BE2C (cell line): ENCODE measurements around the gene TTI1.

Source experiments
- DNase-seq: peaks from one replicate; pipeline ENCODE4 v3.0.0-alpha.2; 2020
- H3K27me3 ChIP-seq: fragments of 250-450 bp; sonication (Bioruptor Pico); 2 replicates; pipeline ENCODE4 v1.5.1; 2020; ENCODE audit warnings: mild to moderate bottlenecking
- H3K36me3 ChIP-seq: fragments of 250-450 bp; sonication (Bioruptor Pico); 2 replicates; pipeline ENCODE4 v1.5.1; 2020; ENCODE audit warnings: mild to moderate bottlenecking
- H3K4me1 ChIP-seq: fragments of 250-450 bp; sonication (Bioruptor Pico); 2 replicates; pipeline ENCODE4 v1.5.1; 2020
- H3K4me3 ChIP-seq: 2 replicates; pipeline ENCODE4 v1.5.1; 2011; ENCODE audit warnings: low read depth, low read length
- H3K9me3 ChIP-seq: fragments of 250-450 bp; sonication (Bioruptor Pico); 2 replicates; pipeline ENCODE4 v1.5.1; 2020
- TF ChIP-seq, protein P1 (sequence below): IDR thresholded peaks from 2 replicates; pipeline ENCODE4 v1.5.1; 2012; ENCODE audit warnings: mild to moderate bottlenecking, low read depth, low read length

Gene TTI1

DNA sequence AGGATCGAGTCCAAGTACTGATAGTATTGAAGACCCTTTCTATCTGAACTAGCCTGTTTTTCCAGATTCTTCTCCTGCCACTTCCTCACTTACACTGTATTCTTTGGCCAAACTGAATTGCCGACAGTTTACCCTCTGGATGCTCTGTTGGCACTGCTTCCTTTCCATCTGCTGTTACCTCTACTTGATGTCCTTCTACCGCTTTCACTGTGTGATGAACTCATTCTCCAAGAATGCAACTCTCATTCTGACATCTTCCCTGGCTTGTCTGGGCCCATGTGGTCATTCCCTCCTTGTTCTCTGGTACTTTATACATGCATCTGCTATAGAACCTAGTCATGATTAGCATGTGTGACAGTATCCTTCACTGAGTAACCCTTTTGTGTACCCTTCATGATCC, 16.5 kb upstream of the TTI1 start:
- TF ChIP-seq, protein P1, sequence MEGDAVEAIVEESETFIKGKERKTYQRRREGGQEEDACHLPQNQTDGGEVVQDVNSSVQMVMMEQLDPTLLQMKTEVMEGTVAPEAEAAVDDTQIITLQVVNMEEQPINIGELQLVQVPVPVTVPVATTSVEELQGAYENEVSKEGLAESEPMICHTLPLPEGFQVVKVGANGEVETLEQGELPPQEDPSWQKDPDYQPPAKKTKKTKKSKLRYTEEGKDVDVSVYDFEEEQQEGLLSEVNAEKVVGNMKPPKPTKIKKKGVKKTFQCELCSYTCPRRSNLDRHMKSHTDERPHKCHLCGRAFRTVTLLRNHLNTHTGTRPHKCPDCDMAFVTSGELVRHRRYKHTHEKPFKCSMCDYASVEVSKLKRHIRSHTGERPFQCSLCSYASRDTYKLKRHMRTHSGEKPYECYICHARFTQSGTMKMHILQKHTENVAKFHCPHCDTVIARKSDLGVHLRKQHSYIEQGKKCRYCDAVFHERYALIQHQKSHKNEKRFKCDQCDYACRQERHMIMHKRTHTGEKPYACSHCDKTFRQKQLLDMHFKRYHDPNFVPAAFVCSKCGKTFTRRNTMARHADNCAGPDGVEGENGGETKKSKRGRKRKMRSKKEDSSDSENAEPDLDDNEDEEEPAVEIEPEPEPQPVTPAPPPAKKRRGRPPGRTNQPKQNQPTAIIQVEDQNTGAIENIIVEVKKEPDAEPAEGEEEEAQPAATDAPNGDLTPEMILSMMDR, result no peak
- Histone ChIP-seq H3K4me1 (no peaks in the 10 kb centered on the region; the same call in none of the 2 replicates), H3K9me3 (no peaks in the 10 kb centered on the region), H3K27me3 (no peaks in the 10 kb centered on the region), H3K36me3 (peaks cover 47% of the 10 kb centered on the region), H3K4me3 (no peak overlapping the region)
- no peak for DNase-seq

DNA sequence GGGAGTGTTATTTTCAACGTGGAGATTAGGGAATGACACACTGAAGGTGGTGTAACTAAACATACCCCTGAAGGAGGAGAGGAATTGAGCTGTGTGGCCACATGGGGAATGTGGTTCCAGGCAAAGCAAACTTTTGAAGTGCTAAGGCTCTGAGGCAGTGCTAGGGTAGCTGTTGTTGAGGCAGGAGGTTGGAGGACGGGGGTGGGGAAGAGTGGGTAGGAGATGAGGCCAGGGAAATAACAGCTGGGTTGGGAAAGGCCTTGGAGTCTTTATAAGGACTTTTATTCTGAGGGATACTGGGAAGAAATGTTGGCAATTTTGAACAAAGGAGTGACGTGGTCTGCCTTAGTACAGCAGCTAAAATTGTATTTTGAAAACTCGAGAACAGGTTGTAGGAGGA, 13.3 kb upstream of the TTI1 start:
- Histone ChIP-seq H3K27me3 (no peaks in the 10 kb centered on the region), H3K36me3 (peaks cover 67% of the 10 kb centered on the region), H3K9me3 (no peaks in the 10 kb centered on the region), H3K4me3 (no peak overlapping the region), H3K4me1 (no peaks in the 10 kb centered on the region; the same call in 1 of the 2 replicates)
- no peak for DNase-seq
- TF ChIP-seq, protein P1, result no peak

DNA sequence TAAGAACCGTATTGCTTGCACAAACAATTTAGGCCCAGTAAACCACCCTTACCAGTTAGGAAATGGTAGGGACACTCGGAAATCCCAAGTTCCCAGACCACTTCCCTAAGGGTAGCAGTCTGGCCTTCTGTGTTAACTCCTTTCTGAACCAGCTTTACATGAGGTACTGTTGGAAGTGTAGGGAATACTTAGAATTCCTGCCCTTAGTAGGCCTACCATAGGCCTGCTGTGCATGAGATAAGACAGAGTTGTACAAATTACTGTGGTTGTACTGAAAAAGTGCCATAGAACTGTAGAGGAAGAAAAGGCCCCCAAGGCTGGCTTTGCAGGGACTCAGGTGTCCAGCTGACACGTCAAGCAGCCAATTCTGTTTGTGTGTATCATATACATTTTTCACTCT, 11.4 kb upstream of the TTI1 start:
- Histone ChIP-seq H3K4me3 (no peak overlapping the region), H3K27me3 (no peaks in the 10 kb centered on the region), H3K9me3 (no peaks in the 10 kb centered on the region), H3K36me3 (peaks cover 64% of the 10 kb centered on the region), H3K4me1 (no peaks in the 10 kb centered on the region; the same call in 1 of the 2 replicates)
- TF ChIP-seq, protein P1, result no peak
- no peak for DNase-seq

DNA sequence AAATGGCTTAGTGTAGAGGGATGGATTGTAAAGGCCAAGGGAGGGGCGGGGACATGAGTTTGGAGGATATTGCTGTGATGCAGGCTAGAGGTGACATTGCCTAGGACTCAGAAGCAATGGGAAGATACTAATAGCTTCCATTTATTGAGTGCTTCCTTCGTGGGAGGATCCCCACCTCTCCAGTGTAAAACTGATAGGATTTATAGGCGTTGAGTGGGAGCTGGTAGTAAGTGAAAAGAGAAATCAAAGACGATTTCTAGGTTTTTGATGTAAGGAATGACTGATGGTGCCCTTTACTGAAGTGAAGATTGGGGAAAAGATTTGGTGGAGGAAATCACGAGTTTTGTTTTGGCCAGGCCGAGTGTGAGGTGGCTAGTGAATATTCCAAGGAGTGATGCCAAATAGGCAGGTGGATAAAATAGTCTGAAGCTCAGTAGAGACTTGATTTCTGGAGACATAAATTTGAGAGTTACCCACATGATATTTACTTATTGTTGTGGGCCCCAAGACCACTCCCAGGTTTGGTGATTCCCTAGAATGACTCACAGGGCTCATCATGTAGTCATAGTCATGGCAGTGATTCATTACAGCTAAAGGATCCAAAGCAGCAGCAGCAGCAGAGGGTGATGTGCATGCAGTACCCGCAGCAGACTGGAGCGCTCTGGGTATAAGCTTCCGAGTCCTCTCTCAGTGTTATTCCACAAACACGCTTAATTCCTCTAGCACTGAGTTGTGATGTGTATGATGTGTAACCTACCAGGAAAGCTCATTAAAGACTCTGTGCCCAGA, 10.4 kb upstream of the TTI1 start:
- DNase-seq, result no peak
- no peaks in the 10 kb centered on the region for H3K27me3 ChIP-seq
- TF ChIP-seq, protein P1, result no peak
- H3K9me3 ChIP-seq, result no peaks in the 10 kb centered on the region
- peaks cover 60% of the 10 kb centered on the region for H3K36me3 ChIP-seq
- H3K4me3 ChIP-seq, result no peak overlapping the region
- H3K4me1 ChIP-seq, result no peaks in the 10 kb centered on the region; the same call in 1 of the 2 replicates

DNA sequence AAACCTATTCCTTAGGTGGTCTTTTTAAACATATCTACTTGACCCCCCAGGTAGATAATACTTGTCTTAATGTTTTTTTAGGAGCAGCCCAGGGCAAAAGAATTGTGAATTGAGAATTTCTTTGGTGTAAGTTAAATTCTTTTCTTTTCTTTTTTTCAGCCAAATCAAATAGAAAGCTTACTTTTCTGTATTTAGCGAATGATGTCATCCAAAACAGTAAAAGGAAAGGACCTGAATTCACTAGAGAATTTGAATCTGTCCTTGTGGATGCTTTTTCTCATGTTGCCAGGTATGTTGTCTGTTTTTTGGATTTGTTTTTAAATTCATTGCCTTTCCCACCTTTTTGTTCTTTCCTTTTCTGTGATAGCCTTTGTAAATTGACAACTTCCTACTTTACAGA, 7.0 kb upstream of the TTI1 start:
- H3K4me1 ChIP-seq, result no peaks in the 10 kb centered on the region
- H3K27me3 ChIP-seq, result no peaks in the 10 kb centered on the region
- H3K9me3 ChIP-seq, result no peaks in the 10 kb centered on the region
- H3K36me3 ChIP-seq, result peaks cover 58% of the 10 kb centered on the region
- no peak overlapping the region for H3K4me3 ChIP-seq
- TF ChIP-seq, protein P1, result no peak
- DNase-seq, result no peak

DNA sequence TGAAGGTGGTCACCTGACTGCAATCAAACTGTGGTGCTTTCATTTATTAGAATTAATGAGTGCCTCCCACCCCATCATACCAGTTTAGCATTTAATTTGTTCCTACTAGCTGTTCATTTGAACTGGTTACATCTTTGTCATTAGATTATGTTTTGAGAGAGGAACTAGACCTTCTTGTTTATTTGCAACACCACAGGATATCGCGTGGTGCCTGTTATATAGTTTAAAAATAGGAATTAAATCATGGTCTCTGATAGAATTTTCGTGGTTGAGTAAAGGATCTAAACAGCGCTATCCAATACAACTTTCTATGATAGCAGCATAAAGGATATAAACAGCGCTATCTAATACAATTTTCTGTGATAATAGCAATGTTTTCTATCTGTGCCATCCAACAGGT, 3.1 kb upstream of the TTI1 start:
- DNase-seq, result no peak
- H3K4me1 ChIP-seq, result no peaks in the 10 kb centered on the region; the same call in 1 of the 2 replicates
- TF ChIP-seq, protein P1, result no peak
- H3K4me3 ChIP-seq, result no peak overlapping the region
- no peaks in the 10 kb centered on the region for H3K9me3 ChIP-seq
- peaks cover 39% of the 10 kb centered on the region for H3K36me3 ChIP-seq
- H3K27me3 ChIP-seq, result no peaks in the 10 kb centered on the region
